Measurements from ENCODE around the gene FNDC11. TPM values are rescaled to one million over a fixed set of nuclear protein-coding genes. Genes with fewer than 3 reads are reported as not detected.
"Not testable (repeated sequence)": the region's sequence is repeated elsewhere in the genome, so short reads cannot be mapped to it uniquely, and the experiment has no call there.

The FNDC11 gene
- total RNA-seq, 4 donors from 2014 or later: 0.19 to 0.38 TPM; not detected in 2

GRCh38 chr20:63554361-63555278 is 661 bp downstream of the FNDC11 start:
- ATAC-seq (ENCODE audit: low FRiP score) (no peak), DNase-seq (ENCODE audit: low spot score) (no peak)
- no peak for TF ChIP-seq CTCF (IDR thresholded peaks at IDR 0.05)

GRCh38 chr20:63555661-63556381 is 1.9 kb downstream of the FNDC11 start:
- TF ChIP-seq CTCF (IDR thresholded peaks at IDR 0.05): no peak
- no peak for DNase-seq (ENCODE audit: low spot score)
- ATAC-seq (ENCODE audit: low FRiP score): no peak

GRCh38 chr20:63556873-63557478 is 3.0 kb downstream of the FNDC11 start:
- TF ChIP-seq CTCF (IDR thresholded peaks at IDR 0.05): no peak
- DNase-seq (ENCODE audit: low spot score) (no peak), ATAC-seq (ENCODE audit: low FRiP score) (no peak)

- no peak for DNase-seq (ENCODE audit: low spot score)
- ATAC-seq (ENCODE audit: low FRiP score): no peak
- TF ChIP-seq CTCF (IDR thresholded peaks at IDR 0.05): no peak
Measured at GRCh38 chr20:63557481-63557891, 3.5 kb downstream of the FNDC11 start.

- ATAC-seq (ENCODE audit: low FRiP score) (no peak), DNase-seq (ENCODE audit: low spot score) (no peak)
- TF ChIP-seq CTCF (IDR thresholded peaks at IDR 0.05): no peak
Measured at GRCh38 chr20:63558804-63559484, 5.0 kb downstream of the FNDC11 start.

- ATAC-seq (ENCODE audit: low FRiP score); DNase-seq (ENCODE audit: low spot score): not testable (repeated sequence)
Measured at GRCh38 chr20:63559485-63560332, 5.8 kb downstream of the FNDC11 start.
